Adipose tissue (tissue), 3 donors: Measurements from ENCODE around the gene SMYD5. TPM values are rescaled to one million over a fixed set of nuclear protein-coding genes. Genes with fewer than 3 reads are reported as not detected.

Experiments
- H3K27ac ChIP-seq: one replicate; pipeline ENCODE4 v1.5.1; 2013; ENCODE audit warnings: low read depth, low read length
- WGBS, 3 donors: extraction: QIAGEN DNeasy Blood & Tissue Kit; methylation state at CpG; one replicate each; pipeline ENCODE4 v1.1.7; 2013; 5-methylcytosine and 5-hydroxymethylcytosine counted together
- polyA plus RNA-seq, 3 donors: library from polyadenylated mRNA; stranded (reverse); fragments of 200-250 nt; gene quantifications; one replicate each; pipeline ENCODE4 v1.2.3, GENCODE V29; 2013
- donor health status: healthy with polysubstance abuse.
- donor health status: Bipolar disorder and iron deficiency.
- donor health status: healthy.

The SMYD5 gene
- polyA plus RNA-seq, 3 donors, result 11.5 to 19.1 (median 17.4) TPM

GRCh38 chr2:73202156-73203054 lies 11.6 kb upstream of the SMYD5 start, which contains the start of gene NOTO:
NOTO (plus strand) TSS chr2:73202574; CDS start chr2:73202667, 93 bp downstream.
- WGBS, 3 donors, result 3% methylated on average over 74 to 87 of the region's 87 CpGs
- no peak within 1 kb of the TSS for H3K27ac ChIP-seq

- H3K27ac ChIP-seq, result no peak overlapping the region
- 4 to 10% (median 6%) methylated on average over 44 of the region's 44 CpGs for WGBS, 3 donors
Observed at GRCh38 chr2:73203055-73203681, 10.9 kb upstream of the SMYD5 start.

- H3K27ac ChIP-seq, result no peak overlapping the region
- WGBS, 3 donors, result 84 to 90% (median 87%) methylated on average over 6 of the region's 6 CpGs
Observed at GRCh38 chr2:73205611-73206010, 8.4 kb upstream of the SMYD5 start.

- no peak overlapping the region for H3K27ac ChIP-seq
- WGBS, 3 donors, result 77 to 85% (median 80%) methylated on average over 3 of the region's 3 CpGs
Observed at GRCh38 chr2:73208258-73208657, 5.8 kb upstream of the SMYD5 start.

- WGBS, 3 donors, result 75 to 86% (median 81%) methylated on average over 4 of the region's 4 CpGs
- H3K27ac ChIP-seq, result no peak overlapping the region
Observed at GRCh38 chr2:73210019-73210418, 4.0 kb upstream of the SMYD5 start.

- WGBS, 3 donors, result 84 to 89% (median 87%) methylated on average over 6 of the region's 6 CpGs
- no peak overlapping the region for H3K27ac ChIP-seq
Observed at GRCh38 chr2:73210696-73211095, 3.3 kb upstream of the SMYD5 start.

- WGBS, 3 donors, result 70 to 76% (median 74%) methylated on average over 7 of the region's 7 CpGs
- H3K27ac ChIP-seq, result no peak overlapping the region
Observed at GRCh38 chr2:73212098-73212447, 2.0 kb upstream of the SMYD5 start.

- H3K27ac ChIP-seq, result no peak overlapping the region
- WGBS, 3 donors, result 48 to 58% (median 55%) methylated on average over 20 of the region's 20 CpGs
Observed at GRCh38 chr2:73212448-73213176, 1.4 kb upstream of the SMYD5 start.

GRCh38 chr2:73215254-73215653 lies 1.2 kb downstream of the SMYD5 start:
- 60 to 76% (median 68%) methylated on average over 4 of the region's 4 CpGs for WGBS, 3 donors
- H3K27ac ChIP-seq, result no peak overlapping the region

- 92% methylated on average over 5 of the region's 5 CpGs for WGBS, 3 donors
Observed at GRCh38 chr2:73217160-73217559, 3.1 kb downstream of the SMYD5 start.

GRCh38 chr2:73217826-73218225 lies 3.8 kb downstream of the SMYD5 start:
- no peak overlapping the region for H3K27ac ChIP-seq
- WGBS, 3 donors, result 85 to 87% (median 86%) methylated on average over 2 of the region's 2 CpGs

More at GRCh38 chr2:73217160-73217559, 3.1 kb downstream of the SMYD5 start:
- no peak overlapping the region for H3K27ac ChIP-seq

GRCh38 chr2:73218298-73218697 lies 4.3 kb downstream of the SMYD5 start:
- H3K27ac ChIP-seq, result no peak overlapping the region

GRCh38 chr2:73223821-73224220 lies 9.8 kb downstream of the SMYD5 start:
- 84 to 88% (median 85%) methylated on average over 4 of the region's 4 CpGs for WGBS, 3 donors
- H3K27ac ChIP-seq, result no peak overlapping the region

GRCh38 chr2:73225513-73226360 lies 11.7 kb downstream of the SMYD5 start:
- WGBS, 3 donors, result 64 to 77% (median 70%) methylated on average over 9 of the region's 9 CpGs
- no peak overlapping the region for H3K27ac ChIP-seq

- no peak overlapping the region for H3K27ac ChIP-seq
- WGBS, 3 donors, result 85% methylated on average over 3 of the region's 3 CpGs
Observed at GRCh38 chr2:73227086-73227485, 13.0 kb downstream of the SMYD5 start.

GRCh38 chr2:73228631-73229030 lies 14.6 kb downstream of the SMYD5 start:
- no peak overlapping the region for H3K27ac ChIP-seq
- WGBS, 3 donors, result 80 to 88% (median 88%) methylated on average over 14 of the region's 14 CpGs

- no peak overlapping the region for H3K27ac ChIP-seq
- 2 to 3% (median 2%) methylated on average over 29 to 37 of the region's 37 CpGs for WGBS, 3 donors
Observed at GRCh38 chr2:73232403-73233153, 18.5 kb downstream of the SMYD5 start.
